ENCODE results near the gene PGD. TPM values are rescaled to one million over a fixed set of nuclear protein-coding genes. Genes with fewer than 3 reads are reported as not detected.
"Not testable (repeated sequence)": the region's sequence is repeated elsewhere in the genome, so short reads cannot be mapped to it uniquely, and the experiment has no call there.

PGD gene
- total and polyA plus RNA-seq, 2 donors = 19.5 to 65.3 TPM

- not testable (repeated sequence) for DNase-seq (ENCODE audit: extremely low spot score); H3K4me1 ChIP-seq (ENCODE audit: insufficient read depth); H3K27ac ChIP-seq (ENCODE audit: low read depth); H3K4me3 ChIP-seq (ENCODE audit: low read depth, low read length)
- peaks cover 12% of the 10 kb centered on the region for H3K36me3 ChIP-seq (ENCODE audit: insufficient read depth)
- WGBS = 96% methylated on average over 1 of the region's 1 CpG
Measured at GRCh38 chr1:10415967-10416366, 17.1 kb downstream of the PGD start.

- DNase-seq (ENCODE audit: extremely low spot score); H3K27ac ChIP-seq (ENCODE audit: low read depth); H3K4me3 ChIP-seq (ENCODE audit: low read depth, low read length); H3K4me1 ChIP-seq (ENCODE audit: insufficient read depth); H3K36me3 ChIP-seq (ENCODE audit: insufficient read depth): not testable (repeated sequence)
- 95% methylated on average over 8 of the region's 8 CpGs for WGBS
Measured at GRCh38 chr1:10418741-10419140, 19.9 kb downstream of the PGD start.

GRCh38 chr1:10419351-10419750, 20.5 kb downstream of the PGD start:
- Histone ChIP-seq H3K27ac (ENCODE audit: low read depth) (no peak overlapping the region), H3K36me3 (ENCODE audit: insufficient read depth) (peaks cover 7% of the 10 kb centered on the region), H3K4me3 (ENCODE audit: low read depth, low read length) (no peak overlapping the region), H3K4me1 (ENCODE audit: insufficient read depth) (no peaks in the 10 kb centered on the region)
- 92% methylated on average over 15 of the region's 15 CpGs for WGBS
- no peak for DNase-seq (ENCODE audit: extremely low spot score)

- 94% methylated on average over 5 of the region's 5 CpGs for WGBS
- DNase-seq (ENCODE audit: extremely low spot score) = no peak
- peaks cover 7% of the 10 kb centered on the region for H3K36me3 ChIP-seq (ENCODE audit: insufficient read depth)
Measured at GRCh38 chr1:10421637-10422036, 22.8 kb downstream of the PGD start.

GRCh38 chr1:10424034-10424433, 25.2 kb downstream of the PGD start:
- no peak overlapping the region for H3K27ac ChIP-seq (ENCODE audit: low read depth)
- peaks cover 4% of the 10 kb centered on the region for H3K36me3 ChIP-seq (ENCODE audit: insufficient read depth)
- no peaks in the 10 kb centered on the region for H3K4me1 ChIP-seq (ENCODE audit: insufficient read depth)
- WGBS = 29% methylated on average over 9 of the region's 9 CpGs
- no peak overlapping the region for H3K4me3 ChIP-seq (ENCODE audit: low read depth, low read length)
- DNase-seq (ENCODE audit: extremely low spot score) = peak; percentile 17

More at GRCh38 chr1:10421637-10422036, 22.8 kb downstream of the PGD start:
- no peak overlapping the region for H3K4me3 ChIP-seq (ENCODE audit: low read depth, low read length)
- no peaks in the 10 kb centered on the region for H3K4me1 ChIP-seq (ENCODE audit: insufficient read depth)
- H3K27ac ChIP-seq (ENCODE audit: low read depth) = no peak overlapping the region

GRCh38 chr1:10424651-10425050, 25.8 kb downstream of the PGD start:
- no peak for DNase-seq (ENCODE audit: extremely low spot score)
- Histone ChIP-seq H3K4me1 (ENCODE audit: insufficient read depth) (no peaks in the 10 kb centered on the region), H3K27ac (ENCODE audit: low read depth) (no peak overlapping the region), H3K36me3 (ENCODE audit: insufficient read depth) (peaks cover 2% of the 10 kb centered on the region), H3K4me3 (ENCODE audit: low read depth, low read length) (no peak overlapping the region)
- WGBS = 87% methylated on average over 8 of the region's 8 CpGs

- not testable (repeated sequence) for H3K36me3 ChIP-seq (ENCODE audit: insufficient read depth); H3K4me3 ChIP-seq (ENCODE audit: low read depth, low read length); H3K4me1 ChIP-seq (ENCODE audit: insufficient read depth); DNase-seq (ENCODE audit: extremely low spot score); H3K27ac ChIP-seq (ENCODE audit: low read depth)
- 72% methylated on average over 21 of the region's 21 CpGs for WGBS
Measured at GRCh38 chr1:10425826-10426534, 27.1 kb downstream of the PGD start.

- DNase-seq (ENCODE audit: extremely low spot score) = not testable (repeated sequence)
- WGBS = 98% methylated on average over 21 of the region's 21 CpGs
Measured at GRCh38 chr1:10426535-10426848, 27.6 kb downstream of the PGD start.

GRCh38 chr1:10428984-10429383, 30.1 kb downstream of the PGD start:
- Histone ChIP-seq H3K36me3 (ENCODE audit: insufficient read depth) (no peaks in the 10 kb centered on the region), H3K27ac (ENCODE audit: low read depth) (no peak overlapping the region), H3K4me3 (ENCODE audit: low read depth, low read length) (no peak overlapping the region), H3K4me1 (ENCODE audit: insufficient read depth) (no peaks in the 10 kb centered on the region)
- 85% methylated on average over 5 of the region's 5 CpGs for WGBS
- DNase-seq (ENCODE audit: extremely low spot score) = no peak

More at GRCh38 chr1:10426535-10426848, 27.6 kb downstream of the PGD start:
- H3K27ac ChIP-seq (ENCODE audit: low read depth); H3K4me1 ChIP-seq (ENCODE audit: insufficient read depth); H3K36me3 ChIP-seq (ENCODE audit: insufficient read depth); H3K4me3 ChIP-seq (ENCODE audit: low read depth, low read length): not testable (repeated sequence)

- H3K4me3 ChIP-seq (ENCODE audit: low read depth, low read length) = peak overlapping the region; percentile 63
- H3K4me1 ChIP-seq (ENCODE audit: insufficient read depth) = no peaks in the 10 kb centered on the region
- H3K27ac ChIP-seq (ENCODE audit: low read depth) = no peak overlapping the region
- DNase-seq (ENCODE audit: extremely low spot score) = no peak
- no peaks in the 10 kb centered on the region for H3K36me3 ChIP-seq (ENCODE audit: insufficient read depth)
- 23% methylated on average over 16 of the region's 16 CpGs for WGBS
Measured at GRCh38 chr1:10429868-10430215, 31.0 kb downstream of the PGD start.

GRCh38 chr1:10430216-10431069, 31.6 kb downstream of the PGD start, which contains the start of gene CENPS:
Gene CENPS, plus strand, starts transcription at chr1:10430433. Its CDS starts 85 bp downstream, at chr1:10430518.
- H3K4me1 ChIP-seq (ENCODE audit: insufficient read depth) = no peaks in the 10 kb centered on the region
- H3K4me3 ChIP-seq (ENCODE audit: low read depth, low read length) = peak within 1 kb of the TSS; percentile 63
- peak; percentile 76 for DNase-seq (ENCODE audit: extremely low spot score)
- H3K36me3 ChIP-seq (ENCODE audit: insufficient read depth) = no peaks in the 10 kb centered on the region
- no peak within 1 kb of the TSS for H3K27ac ChIP-seq (ENCODE audit: low read depth)
- WGBS = under 1% methylated on average over 95 of the region's 95 CpGs

- 25% methylated on average over 30 of the region's 30 CpGs for WGBS
- Histone ChIP-seq H3K4me1 (ENCODE audit: insufficient read depth) (no peaks in the 10 kb centered on the region), H3K36me3 (ENCODE audit: insufficient read depth) (no peaks in the 10 kb centered on the region), H3K27ac (ENCODE audit: low read depth) (no peak overlapping the region), H3K4me3 (ENCODE audit: low read depth, low read length) (peak overlapping the region; percentile 63)
- DNase-seq (ENCODE audit: extremely low spot score) = no peak
Measured at GRCh38 chr1:10431070-10431730, 32.3 kb downstream of the PGD start.

- WGBS = 78% methylated on average over 14 of the region's 14 CpGs
- H3K4me3 ChIP-seq (ENCODE audit: low read depth, low read length) = no peak overlapping the region
Measured at GRCh38 chr1:10432910-10433700, 34.2 kb downstream of the PGD start.

More at GRCh38 chr1:10432910-10433700, 34.2 kb downstream of the PGD start:
- H3K4me1 ChIP-seq (ENCODE audit: insufficient read depth) = no peaks in the 10 kb centered on the region
- DNase-seq (ENCODE audit: extremely low spot score) = no peak
- no peak overlapping the region for H3K27ac ChIP-seq (ENCODE audit: low read depth)
- no peaks in the 10 kb centered on the region for H3K36me3 ChIP-seq (ENCODE audit: insufficient read depth)
